HG03097 (cell line): Measurements from ENCODE around the gene REPIN1.

ENCODE experiments used
- ATAC-seq: cut with Tn5 transposase; IDR thresholded peaks from one replicate; pipeline ENCODE4 v1.9.1; 2021; ENCODE audit not compliant: unreplicated experiment, low FRiP score

REPIN1 gene

GRCh38 chr7:150368096-150368883 lies at the start of gene REPIN1:
Gene REPIN1 (plus strand): TSS chr7:150368822. CDS start chr7:150369712, 890 bp downstream.
- peak; percentile 38 for ATAC-seq

GRCh38 chr7:150321788-150322113 lies 46.9 kb upstream of the REPIN1 start:
- ATAC-seq, result no peak

- ATAC-seq, result no peak
Measured at GRCh38 chr7:150322114-150322832, 46.3 kb upstream of the REPIN1 start.

DNA sequence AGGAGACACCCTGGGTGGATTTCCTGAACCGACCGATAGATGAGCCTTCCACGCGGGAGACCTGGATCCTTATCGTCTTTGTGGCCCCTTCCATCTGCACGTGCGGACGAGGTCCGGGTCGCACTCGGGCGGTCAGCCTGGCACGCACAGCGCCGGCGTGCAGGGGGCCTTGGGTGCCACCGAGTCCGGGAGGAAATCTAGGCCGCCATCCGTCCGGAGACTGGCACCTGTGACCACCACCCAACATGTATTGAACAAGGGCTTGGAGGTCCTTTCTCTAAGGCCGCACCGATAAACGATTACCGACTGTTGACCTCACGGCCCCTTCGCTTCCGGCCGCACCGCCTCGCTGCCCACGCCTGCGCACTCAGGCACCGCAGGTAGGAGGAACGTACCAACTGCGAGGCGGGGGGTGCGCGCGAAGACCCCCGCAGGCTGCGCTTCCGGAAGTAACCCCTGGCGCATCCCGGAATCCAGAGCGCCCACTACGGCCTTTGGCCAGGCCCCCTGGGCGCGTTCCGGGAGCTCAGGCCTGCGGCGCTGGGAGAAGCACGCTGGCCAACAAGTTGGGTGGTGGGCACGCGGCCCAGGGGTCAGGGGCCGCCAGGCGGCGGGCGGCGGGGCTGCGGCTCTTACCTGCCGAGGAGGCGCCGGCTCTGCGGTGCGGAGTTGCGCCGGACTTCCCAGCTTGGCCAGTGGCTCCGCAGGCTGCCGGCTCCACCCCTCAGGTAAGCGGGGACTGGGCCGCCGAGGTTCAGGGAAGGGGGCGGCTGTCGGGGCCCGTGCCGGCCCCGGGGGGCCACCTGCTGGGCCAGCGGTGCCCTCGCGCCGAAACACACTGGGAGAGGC lies 45.6 kb upstream of the REPIN1 start, which contains the start of the genes ACTR3C and LRRC61:
Gene ACTR3C, minus strand, starts transcription at position 713 of the 849 bp plus-strand sequence. CDS start 28,249 bp downstream, outside the sequence.
Gene LRRC61, plus strand, starts transcription at position 523 of the 849 bp plus-strand sequence. CDS start 13,507 bp downstream, outside the sequence.
- peak; percentile 44 for ATAC-seq

GRCh38 chr7:150323682-150324372 lies 44.8 kb upstream of the REPIN1 start:
- ATAC-seq, result peak; percentile 21

DNA sequence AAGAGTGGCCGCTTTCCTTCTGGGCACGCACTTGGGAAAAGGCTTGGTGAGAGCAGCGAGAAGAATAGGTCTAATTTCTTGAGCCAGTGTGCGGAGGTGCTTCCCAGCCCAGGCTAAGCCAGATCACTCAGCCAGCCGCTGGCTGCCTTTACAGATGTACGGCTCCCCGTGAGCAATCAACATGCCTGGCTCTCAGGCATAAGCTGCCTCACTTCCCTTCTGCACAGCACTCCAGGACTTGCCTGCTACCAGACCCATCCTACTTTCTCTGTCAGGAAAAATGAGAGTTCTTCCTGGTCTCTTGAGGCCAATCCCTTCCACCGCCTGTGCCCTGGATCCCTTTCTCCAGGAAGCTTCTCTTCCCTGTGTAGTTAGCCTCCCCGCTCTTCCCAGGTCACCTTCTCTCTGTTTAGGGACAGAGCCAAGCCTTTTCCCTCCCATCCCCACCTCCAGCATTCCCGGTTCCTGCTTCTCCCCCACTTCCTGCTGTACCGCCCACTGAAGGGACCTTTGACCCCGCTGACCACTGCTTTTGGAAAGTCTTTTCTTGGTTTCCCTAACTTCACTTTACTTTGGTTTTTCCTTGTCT lies 44.2 kb upstream of the REPIN1 start:
- ATAC-seq, result no peak

DNA sequence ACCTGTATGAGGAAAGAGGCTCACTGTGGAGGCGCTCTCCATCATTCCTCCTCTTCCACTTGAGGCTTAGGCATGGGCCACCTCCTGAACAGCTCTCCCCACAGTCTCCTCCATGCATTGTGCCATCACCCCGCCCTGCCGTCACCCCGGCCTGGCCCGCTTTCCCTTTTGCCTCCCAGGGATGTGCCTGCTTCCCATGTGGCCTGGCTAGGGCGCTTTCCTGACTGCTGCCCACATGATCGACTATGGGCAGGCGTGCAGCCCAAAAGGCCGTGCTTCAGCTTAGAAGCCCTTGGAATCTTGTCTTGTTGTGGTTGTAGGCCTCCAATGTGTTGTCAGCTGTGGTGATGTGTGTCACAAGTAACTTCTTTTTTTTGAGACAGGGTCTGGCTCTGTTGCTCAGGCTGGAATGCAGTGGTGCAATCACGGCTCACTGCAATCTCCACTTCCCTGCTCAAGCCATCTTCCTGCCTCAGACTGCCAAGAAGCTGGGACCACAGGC lies 43.5 kb upstream of the REPIN1 start:
- ATAC-seq, result no peak

GRCh38 chr7:150325901-150326300 lies 42.7 kb upstream of the REPIN1 start:
- ATAC-seq, result no peak

DNA sequence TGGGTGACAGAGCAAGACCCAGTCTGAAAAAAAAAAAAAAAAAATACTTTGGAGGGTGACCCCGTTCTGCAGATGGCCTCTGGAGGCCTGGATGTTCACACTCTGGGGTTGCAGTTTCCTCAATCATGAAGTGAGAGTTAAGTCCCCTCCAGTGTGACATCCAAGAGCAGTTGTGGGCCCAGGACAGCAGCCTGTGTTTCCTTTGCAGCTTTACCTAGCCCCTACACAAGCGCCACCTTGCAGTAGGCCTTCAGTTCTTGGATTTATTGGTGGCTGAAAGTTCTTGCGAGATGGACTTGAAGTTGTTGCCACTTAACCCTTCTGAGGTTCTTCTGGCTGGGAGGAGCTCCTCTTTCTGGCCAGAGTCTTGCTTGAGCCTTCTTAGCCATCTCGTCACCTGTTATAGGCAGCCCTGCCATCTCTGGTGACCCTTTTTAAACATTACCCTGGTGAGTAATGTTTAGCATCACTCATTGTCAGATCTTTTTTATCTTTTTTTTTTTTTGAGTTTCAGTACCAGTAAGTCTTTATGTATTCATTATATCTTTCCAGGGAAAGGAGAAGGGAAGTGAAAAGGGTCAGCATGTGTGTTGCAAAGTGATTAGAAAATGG lies 41.9 kb upstream of the REPIN1 start:
- no peak for ATAC-seq

GRCh38 chr7:150327308-150327707 lies 41.3 kb upstream of the REPIN1 start:
- no peak for ATAC-seq

GRCh38 chr7:150329331-150330120 lies 39.1 kb upstream of the REPIN1 start:
- no peak for ATAC-seq

DNA sequence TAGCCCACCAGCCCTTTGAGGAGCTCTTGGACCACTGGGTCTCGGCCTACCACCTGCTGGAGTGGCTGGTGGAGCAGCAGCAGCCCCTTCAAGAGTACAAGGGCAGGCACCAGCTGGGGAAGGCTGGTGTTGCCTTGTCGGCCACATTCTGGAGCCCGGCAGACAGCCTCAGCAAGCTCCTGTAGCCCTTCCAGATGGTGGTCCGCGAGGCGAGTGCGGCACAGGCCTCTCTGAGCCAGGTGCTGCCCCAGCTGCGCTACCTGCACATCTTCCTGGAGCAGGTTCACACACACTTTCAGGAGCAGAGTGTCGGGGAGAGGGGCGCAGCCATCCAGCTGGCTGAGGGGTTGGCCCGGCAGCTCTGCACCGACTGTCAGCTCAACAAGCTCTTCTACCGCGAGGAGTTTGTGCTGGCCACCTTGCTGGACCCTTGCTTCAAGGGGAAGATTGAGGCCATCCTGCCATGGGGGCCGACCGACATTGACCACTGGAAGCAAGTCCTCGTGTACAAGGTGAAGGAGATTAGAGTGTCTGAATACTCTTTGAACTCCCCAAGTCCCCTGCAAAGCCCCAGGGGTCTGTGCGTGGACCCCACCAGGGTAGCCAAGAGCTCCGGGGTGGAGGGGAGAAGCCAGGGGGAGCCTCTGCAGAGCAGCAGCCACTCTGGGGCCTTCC lies 38.3 kb upstream of the REPIN1 start:
- no peak for ATAC-seq

DNA sequence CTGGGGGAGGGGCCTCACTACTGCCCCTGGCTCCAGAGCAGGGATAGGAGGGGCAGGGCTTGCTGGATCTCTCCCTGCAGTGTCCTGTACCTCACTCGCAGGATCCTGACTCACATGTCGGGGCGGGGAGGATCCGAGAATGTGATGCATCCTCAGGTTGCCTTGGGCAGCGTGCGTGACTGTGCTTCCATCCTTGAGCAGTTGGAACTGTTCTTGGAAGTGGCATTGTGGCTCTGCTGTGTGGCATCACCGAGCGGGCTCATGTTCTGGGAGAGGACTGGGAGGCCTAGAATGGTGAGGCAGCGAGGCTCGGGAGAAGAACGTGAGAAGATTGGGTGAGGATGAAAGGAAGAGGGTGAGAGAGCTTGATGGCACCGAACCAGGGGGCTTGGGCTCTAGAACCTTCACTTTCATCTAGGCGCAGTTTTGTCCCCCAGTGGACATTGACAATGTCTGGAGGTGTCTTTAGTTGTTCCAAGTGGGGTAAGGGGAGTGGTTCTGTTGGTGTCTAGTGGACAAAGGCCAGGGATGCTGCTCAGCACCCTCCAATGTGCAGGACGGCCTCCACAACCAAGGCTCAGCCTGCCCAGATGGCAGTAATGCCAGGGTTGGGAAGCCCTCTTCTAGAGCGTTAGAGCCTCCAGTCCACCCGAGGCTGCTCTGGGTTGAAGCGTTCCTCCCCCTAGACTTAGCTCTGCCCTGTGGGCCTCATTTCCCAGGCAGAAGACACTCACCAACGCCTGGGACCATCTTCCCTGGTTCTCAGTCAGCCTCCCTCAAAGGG lies 35.6 kb upstream of the REPIN1 start:
- no peak for ATAC-seq

GRCh38 chr7:150333659-150334058 lies 35.0 kb upstream of the REPIN1 start:
- no peak for ATAC-seq

DNA sequence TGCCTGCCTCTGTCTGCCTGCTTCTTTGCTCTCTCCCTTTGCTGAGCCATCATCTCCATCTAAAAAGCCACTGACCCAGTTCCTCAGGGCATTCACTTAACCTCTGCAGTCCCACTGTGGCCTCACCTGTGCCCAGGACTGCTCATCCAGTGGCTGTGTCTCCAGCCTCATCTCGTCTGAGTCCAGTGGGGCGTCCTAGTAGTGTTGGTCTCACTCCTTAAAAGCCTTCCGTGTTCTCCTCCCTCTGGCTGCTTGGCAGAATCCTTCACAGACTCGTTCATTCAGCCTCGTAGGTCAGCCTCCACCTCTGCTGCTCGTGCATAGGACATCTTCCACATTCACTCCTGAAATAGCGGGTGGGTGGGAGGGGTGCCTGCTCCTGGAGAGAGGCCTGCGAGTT lies 34.5 kb upstream of the REPIN1 start:
- no peak for ATAC-seq

DNA sequence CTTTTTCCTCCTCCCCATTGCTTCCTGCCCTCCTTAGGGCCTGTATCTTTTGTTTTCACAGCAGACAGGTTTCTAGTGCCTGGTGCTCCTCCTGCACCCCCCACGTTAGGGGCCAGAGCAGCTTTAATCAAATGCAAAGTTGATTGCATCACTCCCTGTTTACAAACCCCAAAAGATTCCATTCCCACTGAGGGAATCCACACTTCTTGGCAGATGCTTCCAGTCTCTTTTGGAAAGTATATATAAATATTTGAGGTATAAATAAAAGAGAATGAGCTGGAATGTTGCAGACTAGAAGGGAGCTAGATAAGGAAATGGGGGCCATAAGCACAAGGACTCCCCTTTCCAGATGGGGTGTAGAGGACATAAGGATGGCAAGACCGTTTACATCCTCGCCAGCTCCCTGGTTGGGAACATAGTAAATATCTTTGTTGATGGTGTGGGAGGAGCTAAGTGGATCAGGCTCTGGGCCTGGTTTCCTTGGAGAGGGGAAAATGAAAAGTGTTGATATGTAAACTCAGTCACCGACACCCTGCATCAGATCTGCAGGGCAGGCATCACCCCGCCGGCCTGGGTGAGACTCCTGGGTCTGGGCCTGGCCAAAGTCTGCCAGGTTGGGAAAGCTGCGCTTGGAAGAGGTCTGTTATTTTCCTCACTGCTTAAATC lies 33.4 kb upstream of the REPIN1 start:
- no peak for ATAC-seq

DNA sequence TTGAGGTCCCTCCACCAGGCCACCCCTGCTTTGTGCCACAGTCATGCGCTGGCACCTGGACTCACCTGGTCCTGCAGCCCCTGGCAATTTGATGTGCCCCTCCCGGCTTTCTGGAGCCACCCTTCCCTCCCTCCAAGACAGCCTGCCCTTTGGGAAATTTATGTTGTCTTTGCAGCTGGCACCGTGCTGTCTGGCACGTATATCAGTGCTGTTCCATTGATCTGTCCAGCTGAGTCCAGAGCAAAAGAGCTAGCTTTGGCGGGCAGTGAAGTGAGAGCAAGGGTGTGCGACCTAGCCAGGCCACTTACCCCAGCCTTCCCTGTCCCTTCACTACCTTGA lies 32.9 kb upstream of the REPIN1 start:
- no peak for ATAC-seq
